ENCODE data around the gene LDLRAD1.
"Not testable (repeated sequence)": the region's sequence is repeated elsewhere in the genome, so short reads cannot be mapped to it uniquely, and the experiment has no call there.

LDLRAD1 gene

DNA sequence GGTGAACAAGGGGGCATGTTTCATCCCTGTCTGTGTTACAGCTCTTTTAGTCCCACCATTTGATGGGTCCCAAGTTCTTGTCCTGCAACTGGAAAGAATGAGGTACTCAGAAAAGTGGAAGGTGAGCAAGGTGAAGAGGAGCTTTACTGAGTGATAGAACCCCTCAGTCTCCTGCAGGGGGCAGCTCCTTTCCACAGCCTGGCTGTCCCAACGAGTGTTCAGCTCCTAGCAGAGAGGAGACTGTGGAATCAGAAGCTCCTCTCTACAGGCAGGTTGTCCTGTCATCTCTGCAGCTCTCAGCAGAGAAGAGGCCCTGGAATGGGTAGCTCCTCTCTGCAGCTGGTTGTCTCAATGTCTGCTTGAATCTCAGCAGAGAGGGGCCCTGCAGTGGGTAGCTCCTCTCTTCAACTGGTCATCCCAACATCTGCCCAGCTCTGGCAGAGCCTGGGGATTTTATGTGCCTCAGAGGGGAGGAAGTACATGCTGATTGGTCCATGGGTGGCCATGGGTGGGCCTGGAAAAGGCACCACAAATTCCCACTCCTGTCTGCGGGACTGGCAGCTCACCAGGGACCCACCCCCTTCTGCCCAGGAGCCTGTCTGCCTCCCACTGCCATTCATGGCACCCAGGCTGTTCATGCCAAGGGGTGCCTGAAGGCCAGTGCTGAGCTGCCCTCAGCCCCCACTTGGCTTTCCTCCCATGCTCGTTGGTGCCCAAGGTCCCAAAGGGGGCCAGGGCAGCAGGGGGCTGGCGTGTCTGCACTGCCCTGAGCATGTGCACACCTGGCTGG lies 25.7 kb downstream of the LDLRAD1 start:
- no peak for TF ChIP-seq POLR2A (IDR thresholded peaks at IDR 0.05; ENCODE audit: low read depth, low read length)
- DNase-seq (ENCODE audit: insufficient read length, low spot score) (no peak), FAIRE-seq (no peak)

DNA sequence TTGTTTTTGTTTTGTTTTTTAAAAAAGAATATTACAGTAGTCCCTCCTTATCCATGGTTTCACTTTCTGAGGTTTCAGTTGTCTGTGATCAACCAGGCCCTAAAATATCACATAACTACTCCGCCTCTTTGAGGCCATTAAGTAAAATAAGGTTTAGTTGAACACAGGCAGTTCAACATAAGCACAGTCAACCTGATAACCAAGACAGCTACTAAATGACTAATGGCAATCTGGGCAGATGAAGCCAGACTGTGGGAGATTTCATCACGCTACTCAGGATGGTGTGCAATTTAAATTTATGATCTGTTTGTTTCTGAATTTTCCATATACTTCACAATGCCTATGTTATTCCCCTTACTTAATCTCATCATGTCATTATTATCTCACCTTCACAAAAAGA lies 30.1 kb downstream of the LDLRAD1 start:
- FAIRE-seq: no peak
- DNase-seq (ENCODE audit: insufficient read length, low spot score): no peak
- TF ChIP-seq POLR2A (IDR thresholded peaks at IDR 0.05; ENCODE audit: low read depth, low read length): no peak

DNA sequence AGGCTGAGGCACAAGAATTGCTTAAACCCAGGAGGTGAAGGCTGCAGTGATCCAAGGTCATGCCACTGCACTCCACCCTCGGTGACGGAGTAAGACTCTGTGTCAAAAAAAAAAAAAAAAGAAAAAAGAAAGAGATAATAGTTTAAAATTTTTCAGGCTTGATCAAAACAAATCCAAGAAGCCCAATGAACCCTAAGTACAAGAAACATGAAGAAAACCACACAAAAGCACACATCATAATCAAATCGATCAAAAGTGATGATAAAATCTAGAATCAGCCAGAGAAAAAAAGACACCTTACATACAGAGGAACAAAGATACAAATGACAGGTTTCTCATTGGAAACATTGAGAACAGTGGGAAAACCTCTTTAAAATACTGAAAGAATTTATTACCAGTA lies 31.5 kb downstream of the LDLRAD1 start:
- DNase-seq (ENCODE audit: insufficient read length, low spot score) (no peak), FAIRE-seq (no peak)
- no peak for TF ChIP-seq POLR2A (IDR thresholded peaks at IDR 0.05; ENCODE audit: low read depth, low read length)

DNA sequence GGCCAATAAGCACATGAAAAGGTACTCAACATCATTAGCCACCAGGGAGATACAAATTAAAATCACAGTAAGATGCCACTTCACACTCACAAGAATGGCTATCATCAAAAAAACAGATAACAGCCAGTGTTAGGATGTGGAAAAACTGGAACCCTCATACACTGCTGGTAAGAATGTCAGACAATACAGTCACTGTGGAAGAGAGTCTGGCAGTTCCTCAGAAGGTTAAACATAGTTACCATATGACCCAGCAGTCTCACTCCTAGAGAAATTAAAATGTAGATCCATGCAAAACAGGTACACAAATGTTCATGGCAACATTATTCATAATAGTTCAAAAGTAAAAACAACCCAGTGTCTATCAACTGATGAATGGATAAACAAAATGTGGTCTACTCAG lies 33.3 kb downstream of the LDLRAD1 start:
- DNase-seq (ENCODE audit: insufficient read length, low spot score): no peak
- TF ChIP-seq POLR2A (IDR thresholded peaks at IDR 0.05; ENCODE audit: low read depth, low read length): no peak
- FAIRE-seq: no peak

DNA sequence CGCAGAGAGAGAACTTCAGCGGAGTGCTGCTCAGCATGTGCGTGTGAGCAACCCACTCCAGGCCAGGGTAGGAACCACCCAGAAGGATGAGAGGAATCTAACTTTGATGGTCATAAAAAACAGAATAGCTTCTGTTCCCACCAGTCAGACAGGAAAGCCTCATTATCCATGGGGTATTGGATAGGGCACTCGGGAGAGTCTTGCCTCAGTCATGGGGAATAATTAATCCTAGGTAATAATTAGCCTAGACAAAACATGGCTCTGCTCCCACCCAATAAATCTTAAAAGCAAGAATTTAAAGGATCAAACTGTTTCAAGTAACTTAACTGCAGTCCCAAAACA lies 35.3 kb downstream of the LDLRAD1 start:
- FAIRE-seq (no peak), DNase-seq (ENCODE audit: insufficient read length, low spot score) (no peak)
- no peak for TF ChIP-seq POLR2A (IDR thresholded peaks at IDR 0.05; ENCODE audit: low read depth, low read length)

DNA sequence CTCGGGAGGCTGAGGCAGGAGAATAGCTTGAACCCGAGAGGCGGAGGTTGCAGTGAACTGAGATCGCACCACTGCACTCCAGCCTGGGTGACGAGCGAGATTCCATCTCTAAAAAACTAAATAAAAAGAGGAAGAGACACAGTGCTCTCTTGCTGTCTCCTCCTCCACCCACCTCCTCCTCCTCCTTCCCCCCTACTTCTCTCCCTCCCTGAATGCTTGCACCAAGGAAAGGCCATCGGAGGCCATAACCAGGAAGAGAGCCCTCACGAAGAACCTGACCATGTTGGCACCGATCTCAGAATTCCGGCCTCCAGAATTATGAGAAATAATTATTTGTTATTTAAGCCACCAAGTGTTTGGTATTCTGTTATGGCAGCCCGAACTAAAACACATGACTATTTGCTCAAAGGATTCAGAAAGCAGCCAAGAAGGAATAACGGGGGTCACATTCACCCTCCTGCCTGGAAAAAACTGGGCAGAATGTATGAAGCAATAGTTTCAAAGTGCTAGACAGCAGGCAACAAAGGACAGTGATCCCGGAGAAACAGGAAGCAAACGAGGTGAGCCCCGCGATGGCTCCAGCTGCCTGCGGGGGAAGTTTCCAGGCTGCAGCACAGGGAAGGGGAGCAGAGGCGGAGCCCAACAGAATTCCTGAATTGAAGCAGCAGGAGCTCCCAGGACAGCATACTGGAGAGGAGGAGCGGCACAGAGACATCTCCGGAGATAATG lies 35.8 kb downstream of the LDLRAD1 start:
- DNase-seq (ENCODE audit: insufficient read length, low spot score): no peak
- FAIRE-seq: no peak
- no peak for TF ChIP-seq POLR2A (IDR thresholded peaks at IDR 0.05; ENCODE audit: low read depth, low read length)

DNA sequence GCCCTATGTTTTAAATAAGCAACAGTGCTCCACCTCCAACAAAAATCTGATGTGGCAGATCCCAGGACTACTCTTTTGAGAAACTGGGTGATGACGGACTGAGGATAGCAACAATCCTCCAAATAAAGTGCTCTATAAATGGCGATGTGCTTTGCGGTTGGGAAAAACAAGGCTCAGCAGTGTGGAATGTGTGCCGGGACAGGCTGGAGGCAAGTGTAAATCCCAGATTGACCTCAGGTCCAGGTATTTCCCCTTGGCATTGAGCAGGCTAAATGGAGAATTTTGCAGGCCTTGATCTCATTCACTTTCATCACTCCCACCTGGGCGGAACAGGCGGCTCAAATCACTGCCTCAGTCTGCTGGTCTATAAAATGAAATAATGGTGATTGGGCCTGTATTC lies 36.8 kb downstream of the LDLRAD1 start:
- DNase-seq (ENCODE audit: insufficient read length, low spot score) (no peak), FAIRE-seq (no peak)
- no peak for TF ChIP-seq POLR2A (IDR thresholded peaks at IDR 0.05; ENCODE audit: low read depth, low read length)

DNA sequence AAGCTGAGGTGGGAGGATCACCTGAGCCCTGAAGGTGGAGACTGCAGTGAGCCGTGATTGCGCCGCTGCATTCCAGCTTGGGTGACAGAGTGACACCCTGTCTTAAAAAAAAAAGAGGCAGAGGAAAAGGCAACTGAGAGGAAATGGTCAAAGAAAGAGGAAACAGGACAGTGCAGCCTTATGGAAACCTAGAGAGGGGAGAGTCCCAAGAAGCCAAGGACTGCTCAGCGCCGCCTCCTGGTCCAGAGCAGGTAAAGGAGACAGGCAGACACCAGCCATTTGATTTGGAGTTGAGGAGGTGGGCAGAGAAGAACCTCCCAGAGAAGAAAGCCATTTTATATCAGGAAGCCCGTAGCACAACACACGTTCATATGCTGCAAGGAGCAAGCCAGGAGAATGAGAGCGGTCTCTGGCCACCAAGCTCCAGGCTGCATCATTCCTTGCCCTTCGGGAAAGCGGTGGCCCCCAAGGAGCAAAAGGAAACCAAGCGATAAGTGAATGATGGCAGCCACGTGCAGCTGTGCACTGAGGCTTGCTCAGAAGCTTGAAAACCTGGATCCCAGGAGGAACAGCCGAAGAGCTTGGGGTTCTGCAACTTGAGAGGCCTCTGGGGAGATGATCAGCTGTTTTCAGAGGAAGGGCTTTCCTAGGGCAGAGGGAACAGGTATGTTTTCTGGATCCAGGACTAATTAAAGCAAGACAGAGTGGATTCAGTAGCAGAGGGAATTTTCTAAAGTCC lies 38.1 kb downstream of the LDLRAD1 start:
- TF ChIP-seq POLR2A (IDR thresholded peaks at IDR 0.05; ENCODE audit: low read depth, low read length): no peak
- FAIRE-seq: no peak
- no peak for DNase-seq (ENCODE audit: insufficient read length, low spot score)

DNA sequence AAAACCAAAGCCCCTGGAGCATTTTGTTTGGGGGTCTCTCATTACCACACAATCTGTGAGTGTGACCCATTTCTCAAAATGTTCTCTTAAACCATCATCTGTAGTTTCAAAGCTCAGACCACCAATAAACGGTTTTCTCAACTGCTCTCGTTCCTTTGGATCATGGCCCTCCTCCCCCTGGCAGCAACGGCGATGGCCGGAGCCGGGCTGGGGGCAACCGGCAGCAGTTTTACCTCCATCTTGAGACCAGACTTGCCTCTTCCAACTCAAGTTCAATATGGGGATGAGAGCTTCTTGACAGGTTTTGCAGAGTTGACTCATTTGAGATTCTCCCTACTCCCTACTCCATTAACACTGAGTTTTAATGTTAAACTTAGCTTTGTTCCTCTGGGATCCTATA lies 42.1 kb downstream of the LDLRAD1 start:
- DNase-seq (ENCODE audit: insufficient read length, low spot score): no peak
- no peak for TF ChIP-seq POLR2A (IDR thresholded peaks at IDR 0.05; ENCODE audit: low read depth, low read length)
- FAIRE-seq: no peak

DNA sequence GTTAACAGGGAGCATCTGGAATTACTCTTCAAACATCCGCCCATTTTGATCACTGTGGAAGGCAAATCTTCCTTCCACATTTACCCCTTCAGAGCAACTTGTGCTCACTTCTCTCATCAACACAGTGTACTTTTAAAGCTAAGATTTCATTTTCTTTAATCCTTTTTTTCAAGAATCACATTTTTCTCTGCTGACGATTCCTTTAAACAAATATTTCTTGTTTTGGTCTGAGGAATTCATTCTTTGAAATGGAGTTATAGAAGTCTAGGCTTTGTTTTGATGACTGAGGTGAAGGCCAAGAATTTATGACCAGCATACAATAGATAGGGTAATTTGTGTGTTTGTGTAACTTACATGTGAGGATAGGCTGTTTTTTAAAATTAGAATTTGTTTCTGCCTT lies 46.3 kb downstream of the LDLRAD1 start:
- no peak for FAIRE-seq
- TF ChIP-seq POLR2A (IDR thresholded peaks at IDR 0.05; ENCODE audit: low read depth, low read length): no peak
- DNase-seq (ENCODE audit: insufficient read length, low spot score): no peak

DNA sequence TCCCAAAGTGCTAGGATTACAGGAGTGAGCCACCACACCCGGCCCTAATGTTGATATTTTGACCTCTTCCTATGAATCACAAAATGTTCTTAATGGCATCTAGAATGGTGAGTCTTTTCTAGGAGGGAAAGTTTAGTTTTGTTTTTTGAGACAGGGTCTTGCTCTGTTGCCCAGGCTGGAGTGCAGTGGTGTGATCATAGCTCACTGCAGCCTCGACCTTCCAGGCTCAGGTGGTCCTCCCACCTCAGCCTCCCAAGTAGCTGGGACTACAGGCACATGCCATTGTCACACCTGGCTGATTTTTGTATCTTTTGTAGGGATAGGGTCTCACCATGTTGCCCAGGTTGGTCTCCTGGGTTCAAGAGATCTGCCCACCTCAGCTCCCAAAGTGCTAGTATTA lies 48.7 kb downstream of the LDLRAD1 start:
- DNase-seq (ENCODE audit: insufficient read length, low spot score); FAIRE-seq: not testable (repeated sequence)

DNA sequence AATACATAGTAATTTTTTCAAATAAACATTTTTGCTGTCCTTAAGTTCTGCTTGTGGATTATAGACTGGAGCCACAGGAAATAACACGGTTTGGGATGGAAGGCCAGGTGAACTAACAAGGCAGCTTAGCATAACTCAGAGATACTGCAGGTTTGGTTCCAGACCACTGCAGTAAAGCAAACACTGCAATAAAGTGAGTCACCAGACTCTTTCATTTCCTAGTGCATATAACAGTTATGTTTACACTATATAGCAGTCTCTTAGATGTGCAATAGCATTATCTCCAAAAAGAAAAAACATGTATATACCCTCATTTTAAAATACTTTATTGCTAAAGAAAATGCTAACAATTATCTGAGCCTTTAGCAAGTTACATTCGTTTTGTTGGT lies 49.9 kb downstream of the LDLRAD1 start:
- no peak for FAIRE-seq
- TF ChIP-seq POLR2A (IDR thresholded peaks at IDR 0.05; ENCODE audit: low read depth, low read length): no peak
- DNase-seq (ENCODE audit: insufficient read length, low spot score): no peak

DNA sequence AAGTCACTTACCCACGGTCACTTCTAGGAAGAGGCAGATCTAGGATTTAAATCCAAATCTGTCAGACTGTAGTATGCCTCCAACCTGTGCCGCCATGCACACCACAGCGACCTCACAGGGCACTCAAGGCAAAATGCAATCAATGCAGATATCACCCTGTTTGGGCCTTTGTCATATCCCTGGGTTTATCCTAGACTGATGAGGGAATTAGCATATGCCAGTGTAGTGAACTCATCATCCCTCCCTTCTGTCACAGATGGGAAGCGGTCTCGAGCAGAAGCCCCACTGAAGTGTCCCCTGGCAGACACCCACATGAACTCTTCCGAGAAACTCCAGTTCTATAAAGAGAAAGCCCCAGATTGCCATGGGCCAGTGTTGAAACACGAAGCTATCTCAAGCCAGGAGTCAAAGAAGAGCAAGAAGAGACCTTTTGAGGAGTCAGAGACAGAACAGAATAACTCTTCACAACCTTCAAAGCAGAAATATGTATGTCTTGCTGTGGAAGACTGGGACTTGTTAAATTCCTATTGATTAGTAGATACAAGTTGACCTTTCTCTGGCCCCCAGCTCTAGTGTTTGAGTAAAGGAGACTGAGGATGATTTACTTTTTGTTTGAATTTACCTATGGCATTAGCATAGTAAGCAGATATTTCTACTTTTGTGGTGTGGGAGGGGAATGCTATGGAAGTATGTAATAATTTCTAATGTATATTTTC lies 50.4 kb downstream of the LDLRAD1 start:
- FAIRE-seq (no peak), DNase-seq (ENCODE audit: insufficient read length, low spot score) (no peak)

DNA sequence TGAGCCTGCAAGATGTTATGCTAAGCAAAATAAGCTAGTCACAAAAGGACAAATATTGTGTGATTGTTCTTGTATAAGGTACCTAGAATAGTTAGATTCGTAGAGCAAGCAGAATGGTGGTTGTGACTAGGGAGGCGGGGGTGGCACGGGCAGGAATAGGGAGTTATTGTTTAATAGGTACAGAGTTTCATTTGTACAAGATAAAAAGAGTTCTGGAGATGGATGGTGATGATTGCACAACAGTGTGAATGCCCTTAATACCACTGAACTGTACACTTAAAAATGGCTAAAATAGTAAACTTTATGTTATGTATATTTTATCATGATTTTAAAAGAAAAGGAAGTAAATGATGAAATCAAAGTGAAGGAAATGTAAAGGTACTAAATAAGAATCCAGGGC lies 51.2 kb downstream of the LDLRAD1 start:
- no peak for TF ChIP-seq POLR2A (IDR thresholded peaks at IDR 0.05; ENCODE audit: low read depth, low read length)
- DNase-seq (ENCODE audit: insufficient read length, low spot score) (no peak), FAIRE-seq (no peak)

More for the DNA sequence above, 50.4 kb downstream of the LDLRAD1 start:
- TF ChIP-seq POLR2A (IDR thresholded peaks at IDR 0.05; ENCODE audit: low read depth, low read length): no peak

Measured in H54 (cell line).